Testis (tissue), 2 donors: ENCODE results near the gene OPN3.

Source experiments
- POLR2A ChIP-seq: fragments of 450-650 bp; IDR thresholded peaks from one replicate; pipeline ENCODE4 v1.6.1; 2017; ENCODE audit warnings: antibody characterized with exemption, mild to moderate bottlenecking, moderate library complexity
- TF ChIP-seq, protein P1 (sequence below), 3 experiments: fragments of 450-650 bp in 2 of 3; fragments of 200-600 bp in 1 of 3; sonication (generic) in 1 of 3; IDR thresholded peaks; one replicate each; pipeline ENCODE4 v1.5.1; 2016 to 2019; ENCODE audit warnings: antibody characterized with exemption in 3 of 3, mild to moderate bottlenecking in 2 of 3, moderate library complexity in 1 of 3

DNA sequence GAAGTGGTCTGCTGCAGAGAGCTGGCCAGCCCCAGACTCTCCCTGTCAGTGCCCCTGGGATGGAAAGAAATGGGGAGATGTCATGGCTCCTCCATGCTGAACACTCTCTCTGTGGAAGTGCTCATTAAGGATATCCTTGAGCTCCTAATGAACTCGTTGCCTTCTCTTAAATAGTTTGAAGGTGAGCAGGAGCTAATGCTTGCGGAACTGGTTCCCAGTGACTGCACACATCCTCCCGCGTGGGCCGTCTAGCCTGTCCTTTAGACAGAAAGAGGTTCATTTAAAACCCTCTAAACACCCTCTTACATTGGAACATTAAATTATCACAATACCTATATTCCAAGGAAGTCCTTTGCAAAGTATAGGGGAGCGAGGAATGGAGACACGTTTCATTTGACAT, 6.0 kb upstream of the OPN3 start:
- TF ChIP-seq, protein P1, sequence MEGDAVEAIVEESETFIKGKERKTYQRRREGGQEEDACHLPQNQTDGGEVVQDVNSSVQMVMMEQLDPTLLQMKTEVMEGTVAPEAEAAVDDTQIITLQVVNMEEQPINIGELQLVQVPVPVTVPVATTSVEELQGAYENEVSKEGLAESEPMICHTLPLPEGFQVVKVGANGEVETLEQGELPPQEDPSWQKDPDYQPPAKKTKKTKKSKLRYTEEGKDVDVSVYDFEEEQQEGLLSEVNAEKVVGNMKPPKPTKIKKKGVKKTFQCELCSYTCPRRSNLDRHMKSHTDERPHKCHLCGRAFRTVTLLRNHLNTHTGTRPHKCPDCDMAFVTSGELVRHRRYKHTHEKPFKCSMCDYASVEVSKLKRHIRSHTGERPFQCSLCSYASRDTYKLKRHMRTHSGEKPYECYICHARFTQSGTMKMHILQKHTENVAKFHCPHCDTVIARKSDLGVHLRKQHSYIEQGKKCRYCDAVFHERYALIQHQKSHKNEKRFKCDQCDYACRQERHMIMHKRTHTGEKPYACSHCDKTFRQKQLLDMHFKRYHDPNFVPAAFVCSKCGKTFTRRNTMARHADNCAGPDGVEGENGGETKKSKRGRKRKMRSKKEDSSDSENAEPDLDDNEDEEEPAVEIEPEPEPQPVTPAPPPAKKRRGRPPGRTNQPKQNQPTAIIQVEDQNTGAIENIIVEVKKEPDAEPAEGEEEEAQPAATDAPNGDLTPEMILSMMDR (IDR thresholded peaks at IDR 0.05), result no peak
- no peak for TF ChIP-seq POLR2A
